Activated CD8-positive, alpha-beta T cell treated with anti-CD3 and anti-CD28 coated beads for 36 hours (primary cell): ENCODE data around the gene PDE3B. TPM values are rescaled to one million over a fixed set of nuclear protein-coding genes. Genes with fewer than 3 reads are reported as not detected.
"Not testable (repeated sequence)": the region's sequence is repeated elsewhere in the genome, so short reads cannot be mapped to it uniquely, and the experiment has no call there.

Source experiments
- ATAC-seq: fragments of 200-7000 bp; cut with Tn5 transposase; one replicate; pipeline ENCODE4 v1.10.0; 2021; ENCODE audit warnings: mild to moderate bottlenecking, moderate library complexity
- CTCF ChIA-PET: fragments of 350-600 bp; sonication (Branson Sonifier 250); formaldehyde crosslinking; loops from one replicate; lab custom pipeline; 2021; ENCODE audit warnings: antibody characterized with exemption; lab: Charles Lee
- POLR2A ChIA-PET: fragments of 350-600 bp; sonication (Branson Sonifier 250); formaldehyde crosslinking; loops from one replicate; lab custom pipeline; 2021; ENCODE audit warnings: antibody characterized with exemption; lab: Charles Lee
- DNase-seq: peaks from one replicate; pipeline ENCODE4 v3.0.0-alpha.2; 2020
- H3K27ac Mint-ChIP-seq: one replicate; pipeline ENCODE4 v1.8.0; 2021; ENCODE audit warnings: mild to moderate bottlenecking, mixed read lengths
- H3K27me3 Mint-ChIP-seq: one replicate; pipeline ENCODE4 v1.8.0; 2021; ENCODE audit warnings: mixed read lengths
- H3K36me3 Mint-ChIP-seq: one replicate; pipeline ENCODE4 v1.8.0; 2021; ENCODE audit warnings: low read depth, mixed read lengths
- H3K4me1 Mint-ChIP-seq: one replicate; pipeline ENCODE4 v1.8.0; 2021; ENCODE audit warnings: low read depth, mixed read lengths
- H3K4me3 Mint-ChIP-seq: one replicate; pipeline ENCODE4 v1.8.0; 2021; ENCODE audit warnings: mild to moderate bottlenecking, moderate library complexity, mixed read lengths
- H3K9me3 Mint-ChIP-seq: one replicate; pipeline ENCODE4 v1.8.0; 2021; ENCODE audit warnings: mixed read lengths
- CTCF ChIP-seq: fragments of 200-600 bp; IDR thresholded peaks from one replicate; pipeline ENCODE4 v1.8.0; 2022; ENCODE audit warnings: antibody characterized with exemption, mild to moderate bottlenecking
- intact Hi-C: fragments of 100-400 bp; cut with micrococcal nuclease; formaldehyde crosslinking; loops from one replicate; pipeline ENCODE4 v1.10.0; 2022
- total RNA-seq, 2 experiments: library from RNA; stranded (reverse); gene quantifications; one replicate each; pipeline ENCODE4 v1.2.3, GENCODE V29; 2021

PDE3B gene
- total RNA-seq, 2 experiments from 2014 or later = 42.3 to 43.1 TPM

GRCh38 chr11:14741195-14741594 is 97.6 kb downstream of the PDE3B start:
- Mint-ChIP-seq H3K36me3 (peaks cover 78% of the 10 kb centered on the region), H3K27ac (peak overlapping the region; percentile 61), H3K4me1 (peaks cover 67% of the 10 kb centered on the region), H3K4me3 (no peak overlapping the region), H3K9me3 (peaks cover 43% of the 10 kb centered on the region), H3K27me3 (no peaks in the 10 kb centered on the region)
- ChIA-PET CTCF (no interaction called here), POLR2A (interaction anchor here (0.6 kb wide), 1 partner anchor 294 kb away, joined by 4 read pairs; no protein-coding TSS in a partner anchor)
- no peak for TF ChIP-seq CTCF
- no peak for DNase-seq
- intact Hi-C loops = no loop called here
- no peak for ATAC-seq

GRCh38 chr11:14742849-14743559 is 99.4 kb downstream of the PDE3B start:
- Mint-ChIP-seq H3K4me3 (no peak overlapping the region), H3K27me3 (no peaks in the 10 kb centered on the region), H3K36me3 (peaks cover 76% of the 10 kb centered on the region), H3K4me1 (peaks cover 73% of the 10 kb centered on the region), H3K9me3 (peaks cover 46% of the 10 kb centered on the region), H3K27ac (peak overlapping the region; percentile 66)
- no peak for TF ChIP-seq CTCF
- POLR2A ChIA-PET = interaction anchor here (1.4 kb wide), 1 partner anchor 12 kb away, joined by 3 read pairs; no protein-coding TSS in a partner anchor
- intact Hi-C loops = no loop called here
- DNase-seq (no peak), ATAC-seq (no peak)
- CTCF ChIA-PET = interaction anchor here (1.2 to 1.4 kb wide), 2 partner anchors 31 to 206 kb away, joined by 3 read pairs; no protein-coding TSS in a partner anchor

GRCh38 chr11:14743667-14744066 is 100.1 kb downstream of the PDE3B start:
- CTCF ChIA-PET = interaction anchor here (1.2 to 1.4 kb wide), 2 partner anchors 30 to 206 kb away, joined by 3 read pairs; no protein-coding TSS in a partner anchor
- peaks cover 69% of the 10 kb centered on the region for H3K36me3 Mint-ChIP-seq
- ATAC-seq = peak; percentile 20
- H3K4me3 Mint-ChIP-seq, POLR2A ChIA-PET, intact Hi-C loops, H3K27me3 Mint-ChIP-seq, DNase-seq: not testable (repeated sequence)
- peaks cover 40% of the 10 kb centered on the region for H3K9me3 Mint-ChIP-seq
- peak overlapping the region; percentile 6 for H3K27ac Mint-ChIP-seq
- H3K4me1 Mint-ChIP-seq = peaks cover 69% of the 10 kb centered on the region

DNA sequence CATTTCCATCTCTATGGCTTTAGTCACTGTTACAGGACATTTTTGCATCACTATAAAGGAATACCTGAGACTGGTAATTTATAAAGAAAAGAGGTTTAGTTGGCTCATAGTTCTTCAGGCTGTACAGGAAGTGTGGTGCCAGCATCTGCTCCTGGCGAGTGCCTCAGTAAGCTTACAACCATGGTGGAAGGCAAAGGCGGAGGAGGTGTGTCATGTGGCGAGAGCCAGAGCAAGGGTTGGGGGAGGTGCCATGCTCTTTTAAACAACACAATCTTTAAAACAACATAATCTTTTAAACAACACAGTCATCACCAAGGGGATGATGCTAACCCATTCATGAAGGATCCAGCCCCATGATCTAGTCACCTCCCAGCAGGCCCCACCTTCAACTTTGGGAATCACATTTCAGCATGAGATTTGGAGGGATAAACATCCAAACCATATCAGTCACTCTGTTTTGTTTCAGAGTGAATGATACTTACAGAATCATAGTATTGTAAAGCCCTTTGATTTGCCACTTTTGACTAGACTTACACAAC is 103.3 kb downstream of the PDE3B start:
- H3K4me1 Mint-ChIP-seq = peaks cover 59% of the 10 kb centered on the region
- CTCF ChIA-PET = interaction anchor here (1.2 to 1.3 kb wide), 2 partner anchors 17 to 35 kb away, joined by 3 to 4 read pairs; no protein-coding TSS in a partner anchor
- POLR2A ChIA-PET = interaction anchor here (0.6 kb wide), 1 partner anchor 1044 kb away, joined by 3 read pairs; no protein-coding TSS in a partner anchor
- no peaks in the 10 kb centered on the region for H3K27me3 Mint-ChIP-seq
- peak overlapping the region; percentile 79 for H3K27ac Mint-ChIP-seq
- H3K9me3 Mint-ChIP-seq = peaks cover 13% of the 10 kb centered on the region
- intact Hi-C loops = no loop called here
- DNase-seq (peak; percentile 25), ATAC-seq (peak; percentile 55)
- no peak for TF ChIP-seq CTCF
- H3K4me3 Mint-ChIP-seq = no peak overlapping the region
- peaks cover 43% of the 10 kb centered on the region for H3K36me3 Mint-ChIP-seq

DNA sequence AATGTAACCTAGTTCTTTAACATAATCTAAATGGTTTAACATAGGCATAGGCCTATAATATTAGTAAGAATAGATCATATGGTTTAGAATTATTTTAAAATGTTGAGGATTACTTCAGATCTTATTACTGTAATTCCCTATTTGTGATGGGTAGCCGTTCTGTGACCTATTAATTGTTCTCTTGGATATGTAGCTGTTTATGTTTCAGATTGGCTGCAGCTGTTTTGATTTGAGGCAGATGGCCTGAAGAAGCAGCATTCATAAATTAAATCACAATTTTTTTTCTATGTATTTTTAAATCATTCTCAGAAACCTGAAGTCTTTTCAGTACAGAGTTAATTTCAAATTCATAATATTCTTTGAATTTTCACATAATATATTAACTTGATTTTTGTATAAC is 104.5 kb downstream of the PDE3B start:
- Mint-ChIP-seq H3K36me3 (peaks cover 33% of the 10 kb centered on the region), H3K4me3 (no peak overlapping the region), H3K27me3 (no peaks in the 10 kb centered on the region), H3K4me1 (peaks cover 60% of the 10 kb centered on the region), H3K9me3 (peaks cover 10% of the 10 kb centered on the region), H3K27ac (no peak overlapping the region)
- no peak for ATAC-seq
- ChIA-PET CTCF (no interaction called here), POLR2A (no interaction called here)
- intact Hi-C loops = no loop called here
- no peak for DNase-seq
- TF ChIP-seq CTCF = no peak
